Erythroblast (primary cell): ENCODE results near the gene ARHGAP4.

Experiments
- DNase-seq, 2 experiments: peaks; one replicate each; lab custom pipeline; 2025; lab: John Stamatoyannopoulos, UW
- GATA1 ChIP-seq: IDR thresholded peaks from 2 replicates; pipeline ENCODE4 v1.6.1; 2011; ENCODE audit warnings: low read depth, mild to moderate bottlenecking, control low read depth, low read length, moderate library complexity
- POLR2A ChIP-seq: IDR thresholded peaks from 2 replicates; pipeline ENCODE4 v1.6.1; 2011; ENCODE audit warnings: mild to moderate bottlenecking, low read length

The ARHGAP4 gene

GRCh38 chrX:153877571-153878261 lies 48.3 kb downstream of the ARHGAP4 start:
- no peak for TF ChIP-seq POLR2A
- TF ChIP-seq GATA1, result no peak
- no peak for DNase-seq

- DNase-seq, result no peak
- TF ChIP-seq GATA1 (no peak), POLR2A (no peak)
Measured at GRCh38 chrX:153876112-153876491, 50.0 kb downstream of the ARHGAP4 start.

- TF ChIP-seq GATA1 (no peak), POLR2A (no peak)
- DNase-seq, result peak; percentile 52 to 71
Measured at GRCh38 chrX:153875391-153876111, 50.5 kb downstream of the ARHGAP4 start.

- DNase-seq, result peak in 1 of 2 experiments; percentile 6
- TF ChIP-seq GATA1 (no peak), POLR2A (no peak)
Measured at GRCh38 chrX:153874366-153875125, 51.5 kb downstream of the ARHGAP4 start.

GRCh38 chrX:153874085-153874365 lies 52.0 kb downstream of the ARHGAP4 start:
- TF ChIP-seq POLR2A (no peak), GATA1 (no peak)
- no peak for DNase-seq

GRCh38 chrX:153873282-153874084 lies 52.6 kb downstream of the ARHGAP4 start:
- no peak for TF ChIP-seq POLR2A
- TF ChIP-seq GATA1, result no peak
- DNase-seq, result no peak

- no peak for DNase-seq
- TF ChIP-seq POLR2A (no peak), GATA1 (no peak)
Measured at GRCh38 chrX:153871946-153872878, 53.9 kb downstream of the ARHGAP4 start.

GRCh38 chrX:153871451-153871850 lies 54.6 kb downstream of the ARHGAP4 start:
- DNase-seq, result no peak
- TF ChIP-seq POLR2A, result no peak
- TF ChIP-seq GATA1, result no peak

- no peak for TF ChIP-seq POLR2A
- no peak for TF ChIP-seq GATA1
- no peak for DNase-seq
Measured at GRCh38 chrX:153870791-153871360, 55.2 kb downstream of the ARHGAP4 start.

- no peak for TF ChIP-seq POLR2A
- TF ChIP-seq GATA1, result no peak
Measured at GRCh38 chrX:153870288-153870690, 55.8 kb downstream of the ARHGAP4 start.

GRCh38 chrX:153869473-153870287 lies 56.4 kb downstream of the ARHGAP4 start:
- DNase-seq, result no peak
- TF ChIP-seq GATA1 (no peak), POLR2A (no peak)

More at GRCh38 chrX:153870288-153870690, 55.8 kb downstream of the ARHGAP4 start:
- no peak for DNase-seq
